GM21367 (cell line): ENCODE data around the gene LRBA.

Experiments used
- ATAC-seq: cut with Tn5 transposase; IDR thresholded peaks from one replicate; pipeline ENCODE4 v1.9.1; 2021; ENCODE audit not compliant: unreplicated experiment

LRBA gene

DNA sequence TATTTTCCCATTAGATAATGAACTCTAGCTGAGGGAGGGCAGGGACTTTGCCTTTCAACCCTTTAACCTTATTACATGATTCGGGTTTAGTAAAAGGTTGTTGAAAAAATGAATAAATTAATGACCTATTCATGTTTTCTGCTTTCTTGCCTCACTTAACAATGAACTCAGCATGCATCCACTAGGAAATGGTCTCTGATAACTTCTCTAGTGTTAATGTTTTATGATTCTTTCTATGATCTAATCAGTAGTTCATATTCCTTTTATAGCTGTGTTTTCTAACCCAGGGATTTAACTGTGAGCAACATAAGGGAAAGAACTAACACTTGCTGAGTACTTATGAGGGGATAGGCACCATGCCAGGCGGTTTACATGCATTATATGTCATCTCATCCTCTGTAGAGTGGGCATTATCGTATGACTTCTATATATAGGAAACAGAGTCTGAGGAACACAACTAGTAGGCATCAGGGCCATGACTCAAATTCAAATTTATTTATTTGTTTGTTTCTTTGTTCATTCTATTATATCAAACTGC lies 669.8 kb downstream of the LRBA start:
- no peak for ATAC-seq

DNA sequence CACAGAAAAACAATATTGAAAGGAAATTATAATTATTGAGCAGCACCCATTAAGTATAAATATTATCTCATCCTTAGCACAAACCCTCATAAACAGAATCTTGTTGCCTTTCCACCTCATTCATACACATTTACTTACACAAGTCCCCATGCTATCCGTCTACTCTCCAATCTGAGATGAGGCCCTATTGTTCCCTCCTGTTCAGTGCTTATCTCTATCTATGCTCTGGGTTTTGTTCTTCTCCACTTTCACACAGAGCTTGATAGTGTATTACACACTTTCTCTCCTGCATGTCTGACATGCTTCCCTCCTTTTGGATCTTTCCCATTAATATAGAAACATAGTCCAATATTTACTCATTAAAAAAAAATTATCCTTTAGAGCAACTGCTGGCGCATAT lies 671.3 kb downstream of the LRBA start:
- ATAC-seq: no peak

DNA sequence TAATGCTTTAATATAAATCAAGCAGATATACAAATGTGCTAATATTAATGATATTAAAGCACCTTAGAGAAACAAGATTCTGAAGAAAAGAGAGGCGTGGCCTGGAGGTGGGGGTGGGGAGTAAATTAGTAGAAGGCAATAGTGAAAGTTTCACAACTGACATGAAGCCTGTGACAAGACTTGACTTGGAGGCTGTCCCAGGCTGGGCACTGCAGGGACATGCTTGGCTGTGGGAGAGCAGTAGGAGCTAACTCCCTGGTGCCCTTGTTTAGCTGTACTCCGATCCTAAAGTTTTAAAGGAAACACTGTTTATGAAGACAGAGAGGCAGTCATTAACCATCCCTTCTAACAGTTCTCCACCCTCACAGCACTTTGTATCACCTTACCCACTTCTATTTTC lies 672.1 kb downstream of the LRBA start:
- no peak for ATAC-seq

DNA sequence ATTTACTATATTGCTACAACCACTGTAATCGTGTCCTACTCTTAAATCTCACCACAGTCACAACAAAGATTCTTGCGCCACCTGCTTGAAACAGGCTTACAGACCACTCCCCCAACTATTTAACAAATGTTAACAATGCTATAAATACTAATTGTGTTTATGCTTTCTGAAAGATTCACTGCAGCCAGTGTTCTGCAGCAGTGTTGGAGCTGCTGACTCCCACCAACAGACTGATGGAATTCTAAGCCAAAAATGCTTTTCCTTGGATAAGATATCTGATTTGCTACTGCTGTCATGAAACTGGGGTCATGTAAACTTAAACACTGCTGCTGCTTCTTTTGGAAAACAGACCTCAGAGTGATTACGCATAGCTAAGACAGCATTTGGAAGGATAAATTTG lies 677.4 kb downstream of the LRBA start:
- ATAC-seq: no peak

DNA sequence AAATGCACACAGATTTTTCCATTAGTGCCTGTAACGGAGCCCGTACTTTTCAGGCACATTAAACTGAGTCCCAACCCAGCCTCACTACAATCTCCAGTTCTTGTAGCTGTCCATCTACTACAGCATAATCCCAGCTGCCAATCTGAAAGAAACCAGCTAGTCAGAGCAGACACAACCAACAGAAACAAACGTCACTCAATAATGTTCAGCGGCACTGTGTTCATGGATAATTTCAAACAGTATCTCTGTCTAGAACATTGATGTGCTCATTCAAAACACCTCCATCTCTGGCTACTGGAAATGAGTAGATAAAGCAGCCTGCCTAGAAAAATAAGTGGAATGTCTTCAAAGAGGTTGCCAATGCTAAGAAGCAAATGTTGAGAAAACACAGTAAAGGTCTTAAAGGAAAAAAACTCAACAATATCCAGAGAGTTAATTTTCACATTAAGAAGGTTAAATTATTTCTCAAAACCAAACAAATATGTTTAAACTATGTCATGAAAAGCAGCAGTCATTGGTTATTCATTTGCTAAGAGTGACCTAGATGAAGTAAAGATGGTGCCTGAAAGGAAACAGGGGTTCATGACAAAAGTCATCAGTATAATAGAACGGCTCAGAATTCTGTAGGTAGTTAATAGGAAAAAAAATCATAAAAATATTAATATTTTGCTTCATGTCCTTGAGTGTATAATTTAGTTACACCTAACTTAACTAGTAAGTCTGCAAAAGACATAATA lies 678.2 kb downstream of the LRBA start:
- no peak for ATAC-seq

DNA sequence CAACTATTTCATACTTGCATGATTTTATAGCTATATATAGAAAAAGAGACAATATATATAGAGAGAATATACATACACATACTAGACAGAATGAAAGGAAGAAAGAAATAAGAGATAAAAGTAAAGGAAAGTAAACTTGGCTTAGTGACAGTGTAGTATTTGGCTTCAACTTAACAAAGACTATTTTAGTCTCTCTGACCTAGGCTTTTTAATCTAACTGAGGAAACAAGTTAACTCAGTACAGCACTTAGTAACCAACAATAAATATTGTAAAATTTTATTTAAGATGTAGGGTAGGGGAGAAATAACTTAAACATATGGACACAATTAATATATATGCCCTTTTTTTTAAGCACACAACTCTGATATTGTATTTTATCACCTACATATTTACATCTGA lies 682.1 kb downstream of the LRBA start:
- no peak for ATAC-seq

DNA sequence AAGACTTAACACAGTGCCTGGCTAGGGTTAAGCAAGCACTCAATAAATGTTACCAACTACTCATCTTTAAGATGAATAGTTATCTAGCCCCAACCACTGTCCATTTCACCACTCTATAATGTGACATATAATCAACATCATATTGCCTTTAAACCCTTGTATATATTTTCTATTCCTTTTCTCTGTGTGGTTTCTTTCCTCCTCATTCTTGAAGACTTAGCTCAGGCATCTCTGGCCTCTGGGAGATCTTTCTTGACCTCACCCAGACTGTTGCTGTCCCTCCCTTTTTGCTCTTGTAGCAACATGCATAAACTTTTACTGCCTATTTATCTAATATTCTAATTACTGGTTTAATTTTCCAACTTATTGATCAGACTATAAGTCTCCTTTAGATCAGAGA lies 683.0 kb downstream of the LRBA start:
- no peak for ATAC-seq

DNA sequence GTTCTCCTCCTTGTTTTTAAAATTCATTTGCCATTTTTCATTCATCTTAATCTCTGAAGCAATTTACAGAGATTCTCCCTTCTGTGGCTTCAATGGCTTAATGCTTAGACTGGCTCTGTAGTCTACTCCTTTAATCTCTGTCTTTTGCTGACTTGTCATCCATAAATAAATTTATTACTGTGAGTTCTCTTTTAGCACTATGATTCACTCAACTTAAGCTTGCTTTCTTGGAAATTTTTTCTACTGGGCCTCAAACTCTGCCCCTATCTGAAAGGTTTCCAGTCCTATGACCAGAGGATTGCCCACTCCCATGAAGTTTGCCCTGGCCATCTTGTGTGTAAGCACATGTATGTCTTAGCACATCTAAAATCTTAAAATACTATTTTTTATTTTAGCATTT lies 685.7 kb downstream of the LRBA start:
- ATAC-seq: no peak

DNA sequence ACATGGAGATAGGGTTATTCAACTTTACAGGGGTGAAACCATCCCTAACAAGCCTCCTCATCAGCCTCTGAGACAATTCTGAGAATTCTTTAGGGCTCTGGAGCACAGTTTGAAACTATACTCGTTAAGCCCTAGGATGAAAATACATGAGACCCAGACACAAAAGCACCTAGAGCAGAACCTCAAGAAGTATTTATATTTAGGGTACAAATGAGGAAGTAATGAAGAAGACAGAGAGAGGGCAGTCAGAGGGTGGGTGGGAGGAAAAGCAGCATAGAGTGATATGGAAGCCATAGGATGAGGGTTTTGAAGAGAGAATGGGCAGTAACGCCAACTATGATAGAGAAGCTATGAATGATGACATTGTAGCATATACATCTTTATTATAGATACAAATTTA lies 686.6 kb downstream of the LRBA start:
- no peak for ATAC-seq

DNA sequence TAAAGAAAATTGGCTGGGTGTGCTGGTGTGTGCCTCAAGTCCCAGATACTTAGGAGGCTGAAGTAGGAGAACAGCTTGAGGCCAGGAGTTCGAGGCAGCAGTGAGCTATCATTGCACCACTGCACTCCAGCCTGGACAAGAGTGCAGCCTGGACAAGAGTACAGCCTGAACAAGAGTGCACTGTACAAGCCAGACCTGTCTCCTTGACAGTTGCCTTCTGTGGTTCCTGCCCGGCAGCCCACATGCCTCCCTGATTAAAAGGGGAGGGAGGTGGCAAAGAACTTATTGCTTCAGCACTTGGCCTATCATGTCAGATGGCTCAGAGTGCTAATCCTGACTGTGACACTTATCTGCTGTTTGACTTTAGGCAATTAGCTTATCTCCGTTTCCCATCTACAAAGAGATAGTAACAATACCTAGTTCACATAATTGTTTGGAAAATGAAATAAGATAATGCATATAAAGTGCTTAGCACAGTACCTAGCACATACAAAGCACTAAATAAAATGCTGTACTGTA lies 687.8 kb downstream of the LRBA start:
- no peak for ATAC-seq

DNA sequence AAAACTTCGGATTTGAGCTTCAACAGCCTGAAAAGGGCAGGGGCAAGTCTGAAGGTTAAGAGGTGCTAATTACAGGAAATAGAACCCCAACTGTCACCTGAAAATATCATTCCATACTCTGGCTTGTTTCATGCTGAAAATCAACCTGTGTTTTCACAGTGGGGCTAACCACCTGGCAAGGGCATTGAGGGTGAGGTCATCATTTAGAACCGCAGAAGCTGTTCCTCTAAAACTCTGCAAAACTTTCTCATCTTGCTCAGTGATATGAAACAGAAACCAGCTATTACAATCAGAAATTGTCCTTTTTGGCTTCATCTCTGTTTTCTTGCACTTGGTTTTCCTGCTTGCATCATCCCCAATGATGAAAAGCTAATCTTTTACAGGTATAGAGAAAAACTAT lies 689.2 kb downstream of the LRBA start:
- ATAC-seq: peak; percentile 73

DNA sequence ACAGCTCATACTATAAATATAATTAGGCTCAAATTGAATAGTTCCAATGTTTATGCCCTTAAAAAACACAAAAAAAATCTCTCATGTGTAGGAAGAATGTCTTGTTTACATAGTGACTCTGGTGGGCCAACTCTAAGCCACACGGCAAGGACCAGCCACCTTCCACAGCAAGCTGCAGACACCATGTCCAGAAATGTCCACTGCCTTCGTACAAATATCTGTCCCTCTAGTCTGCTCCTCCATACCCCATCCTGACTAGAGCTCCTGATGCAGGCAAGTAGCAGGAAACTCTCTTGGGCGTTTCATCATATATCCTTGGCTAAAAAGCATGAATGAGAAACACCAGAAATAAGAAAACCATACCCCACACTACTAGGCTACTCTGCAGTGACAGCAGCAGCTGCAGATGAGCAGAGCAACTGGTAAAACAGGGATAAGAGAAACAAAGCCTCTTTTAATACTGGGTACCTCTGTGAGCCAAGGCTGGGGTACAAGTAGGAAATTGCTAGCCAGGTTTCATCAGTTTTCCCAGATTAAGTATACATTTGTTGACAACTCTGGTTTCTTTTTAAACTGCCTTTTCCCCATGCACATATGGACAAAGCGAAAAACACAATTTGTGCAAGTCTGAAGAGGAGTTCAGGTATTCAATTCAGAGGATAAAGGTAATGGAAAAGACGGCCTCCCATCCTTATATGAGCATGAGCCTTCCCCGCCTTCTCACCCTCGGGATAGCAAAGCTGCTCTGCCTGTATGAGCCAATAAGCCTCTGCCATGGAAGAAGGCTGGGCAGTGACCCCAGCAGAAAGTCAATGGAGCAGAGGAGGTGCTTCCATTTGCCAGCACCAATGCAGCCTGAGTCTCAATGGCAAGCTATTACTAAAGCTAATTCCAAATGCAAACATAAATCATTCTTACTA lies 691.4 kb downstream of the LRBA start:
- no peak for ATAC-seq

DNA sequence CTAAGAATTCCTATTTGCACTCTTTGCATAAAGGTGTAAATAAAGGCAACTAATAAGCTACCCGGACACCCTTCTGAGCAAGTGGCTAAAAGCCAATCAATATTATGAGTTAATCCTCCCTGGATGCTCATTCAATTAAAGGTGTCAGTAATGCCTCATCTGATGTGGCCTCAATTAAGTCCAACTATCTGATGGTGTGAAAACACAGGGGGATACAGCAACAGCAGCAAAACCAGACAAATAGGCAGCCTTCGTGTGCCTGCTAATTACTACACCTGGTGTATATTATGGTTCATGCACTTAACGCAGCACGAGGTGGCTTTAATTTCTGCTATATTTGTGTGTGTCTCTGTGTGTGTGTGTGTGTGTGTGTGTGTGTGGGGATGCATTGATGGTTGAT lies 692.4 kb downstream of the LRBA start:
- ATAC-seq: no peak

DNA sequence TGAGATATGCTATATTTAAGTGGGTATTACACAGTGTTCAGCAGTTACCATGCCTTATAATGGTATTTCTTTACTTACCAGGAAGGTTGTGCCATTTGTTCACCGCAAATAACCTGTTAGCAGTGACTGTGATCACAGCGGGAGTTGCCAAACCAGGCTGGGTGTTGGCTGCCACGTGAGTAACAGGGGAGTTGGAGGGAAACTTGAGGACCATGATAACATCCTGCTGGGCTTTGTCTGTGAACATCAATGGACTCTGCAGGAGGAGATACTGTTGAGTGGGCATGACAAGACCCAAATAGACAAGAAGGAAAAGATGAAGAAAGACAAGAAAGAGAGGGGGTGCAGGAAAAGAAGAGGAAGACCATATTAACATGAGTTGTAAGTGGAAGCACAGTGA lies 694.0 kb downstream of the LRBA start:
- ATAC-seq: no peak

DNA sequence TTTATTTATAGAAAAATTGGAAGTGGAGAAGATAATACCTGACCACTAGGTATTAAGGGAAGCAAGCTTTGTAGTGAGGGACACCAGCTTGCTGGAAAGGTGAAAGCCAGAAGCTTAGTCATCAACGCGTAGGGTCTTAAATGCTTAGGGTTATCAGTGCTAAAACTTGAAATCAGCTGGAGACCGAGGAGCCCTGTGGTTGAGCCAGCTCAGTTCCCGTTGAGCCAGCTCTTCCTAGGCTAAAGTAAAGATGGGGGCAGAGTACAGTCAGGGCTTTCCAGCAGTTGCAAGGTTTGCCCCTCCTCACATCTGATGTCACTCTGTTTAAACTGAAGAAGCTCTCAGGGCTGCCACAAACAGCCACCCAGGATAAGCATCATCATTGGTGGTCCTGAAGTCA lies 696.1 kb downstream of the LRBA start:
- no peak for ATAC-seq

DNA sequence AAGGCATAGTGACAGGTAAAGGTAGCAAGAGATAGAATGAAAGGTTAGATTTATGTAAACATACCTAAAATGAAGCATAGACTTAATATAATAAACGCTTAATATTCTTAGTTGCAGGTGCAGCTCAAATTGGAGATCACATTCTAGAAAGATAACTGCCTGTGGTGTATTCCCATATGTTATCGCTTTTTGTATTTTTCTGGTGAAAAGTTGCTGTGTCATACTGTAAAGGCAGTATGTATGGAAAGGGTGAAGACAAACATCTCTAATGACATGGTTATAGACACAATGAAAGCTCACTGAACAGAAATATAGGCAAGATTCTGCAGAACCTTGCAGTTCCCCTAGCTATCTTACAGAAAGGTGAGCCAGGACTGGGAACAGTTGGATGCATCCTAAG lies 696.6 kb downstream of the LRBA start:
- no peak for ATAC-seq

DNA sequence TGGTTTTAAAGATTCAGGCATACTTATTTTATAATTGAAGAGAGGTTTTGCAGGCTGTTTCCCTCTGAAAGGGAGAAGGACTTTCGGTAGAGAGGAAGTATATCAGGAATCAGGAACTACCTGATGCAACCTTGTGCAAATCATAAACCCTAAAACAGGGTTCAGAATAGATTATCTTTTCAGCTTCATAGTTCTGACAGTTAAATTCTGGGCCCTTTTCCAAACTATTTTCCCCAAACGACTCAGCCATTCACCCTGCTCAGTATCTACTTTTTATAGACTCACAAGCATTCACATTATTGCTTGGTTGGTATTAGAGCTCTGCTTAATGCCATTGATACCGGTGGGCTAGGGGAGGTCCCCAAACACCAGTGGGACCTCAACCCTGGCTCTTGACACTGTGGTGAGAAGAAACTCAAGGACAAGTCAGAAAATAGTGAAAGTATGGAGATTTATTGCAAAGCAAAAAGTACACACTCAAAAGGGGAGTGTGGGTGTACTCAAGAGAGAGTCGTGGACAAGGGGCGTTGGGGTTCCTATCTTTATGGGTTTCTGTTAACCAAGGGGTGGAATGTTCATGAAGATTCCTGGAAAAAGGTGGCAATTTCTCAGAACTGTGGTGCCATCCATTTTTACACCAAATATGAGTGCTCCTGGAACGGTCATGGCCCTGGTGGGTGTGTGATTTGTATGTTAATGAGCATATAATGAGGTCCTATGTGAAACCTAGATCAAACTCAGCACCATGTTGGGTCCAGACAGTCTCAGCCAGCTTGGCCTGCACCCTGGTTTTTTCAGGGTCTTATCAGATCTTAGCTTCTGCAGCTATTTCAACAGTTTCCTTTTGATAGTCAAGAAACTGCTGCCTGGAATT lies 698.5 kb downstream of the LRBA start:
- ATAC-seq: no peak

DNA sequence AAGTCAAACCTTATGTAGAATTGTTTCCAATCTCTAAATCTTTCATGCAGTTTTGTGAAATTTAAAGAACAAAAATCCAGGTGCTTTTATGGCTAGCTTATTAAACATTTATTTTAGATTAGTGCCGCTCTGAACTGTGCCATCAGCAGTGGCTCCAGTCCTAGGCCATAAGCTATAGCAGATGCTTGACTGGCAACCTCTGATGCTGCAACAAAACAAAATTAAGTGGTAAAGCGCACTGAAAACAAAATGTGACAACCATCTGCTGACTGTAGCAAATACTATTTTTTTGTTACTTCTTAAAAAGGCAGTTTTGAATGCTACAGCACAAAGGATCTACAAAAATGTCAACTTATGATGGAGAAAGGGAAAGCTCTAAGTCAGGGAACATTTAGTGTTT lies 699.4 kb downstream of the LRBA start:
- ATAC-seq: no peak

DNA sequence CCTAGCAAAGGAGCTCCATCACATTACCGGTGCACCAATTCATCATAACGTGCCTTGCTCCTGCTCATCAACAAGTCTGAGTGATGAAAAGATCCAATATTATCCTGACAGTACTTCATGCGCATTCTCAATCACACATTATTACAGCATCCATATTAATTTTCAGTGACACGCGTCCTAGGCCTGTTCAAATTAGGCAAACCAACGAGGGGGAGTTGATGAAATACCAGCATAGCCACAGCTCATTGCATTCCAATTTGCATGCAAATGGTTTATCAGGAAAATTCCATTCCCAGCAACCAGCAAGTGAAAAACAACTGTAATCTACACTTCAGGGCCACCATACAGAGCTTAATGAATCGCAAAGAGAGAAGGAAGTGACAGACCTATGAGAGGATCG lies 699.9 kb downstream of the LRBA start:
- no peak for ATAC-seq

DNA sequence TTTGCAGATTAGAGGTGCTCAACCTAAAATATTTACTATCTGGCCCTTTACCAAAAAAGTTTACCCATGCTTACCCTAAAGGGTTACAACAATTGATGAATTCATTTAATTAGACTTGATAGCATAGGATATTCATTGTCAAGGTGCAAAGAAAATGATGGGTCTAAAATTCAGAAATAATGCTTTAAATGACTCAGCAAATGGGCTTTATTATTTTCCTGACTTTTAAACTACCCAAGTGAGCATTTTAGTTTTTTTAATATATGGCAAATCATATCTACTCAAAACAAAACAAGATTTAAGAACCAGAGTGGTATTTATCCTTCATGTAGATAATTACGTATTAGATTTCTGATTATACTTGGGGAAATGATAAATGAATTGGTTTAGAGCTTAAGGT lies 701.1 kb downstream of the LRBA start:
- ATAC-seq: no peak
